Mesodermal cell (in vitro differentiated cells): Measurements from ENCODE around the gene KRTAP10-11.
"Not testable (repeated sequence)": the region's sequence is repeated elsewhere in the genome, so short reads cannot be mapped to it uniquely, and the experiment has no call there.

Experiments
- H3K27ac ChIP-seq: 2 replicates; pipeline ENCODE4 v1.7.0; 2013; ENCODE audit warnings: mild to moderate bottlenecking, low read depth, low read length, moderate library complexity; ENCODE audit not compliant: severe bottlenecking
- H3K36me3 ChIP-seq: 2 replicates; pipeline ENCODE4 v1.7.1; 2013; ENCODE audit warnings: mild to moderate bottlenecking, low read length, moderate library complexity; ENCODE audit not compliant: control insufficient read depth, insufficient read depth
- H3K4me1 ChIP-seq: one replicate; pipeline ENCODE4 v1.7.1; 2013; ENCODE audit warnings: mild to moderate bottlenecking, low read length; ENCODE audit not compliant: insufficient read depth, control insufficient read depth, poor library complexity, severe bottlenecking
- H3K4me3 ChIP-seq: 2 replicates; pipeline ENCODE4 v1.7.0; 2013; ENCODE audit warnings: low read length, control low read depth, mild to moderate bottlenecking; ENCODE audit not compliant: insufficient read depth, poor library complexity, severe bottlenecking; ENCODE audit errors: extremely low read depth
- H3K9me3 ChIP-seq: 2 replicates; pipeline ENCODE4 v1.7.1; 2013; ENCODE audit warnings: mild to moderate bottlenecking, low read length, moderate library complexity; ENCODE audit not compliant: control insufficient read depth
- WGBS, 2 experiments: methylation state at CpG; one replicate each; pipeline ENCODE4 v1.1.5; 2013; ENCODE audit warnings: missing lambda C conversion rate in 2 of 2; ENCODE audit not compliant: insufficient coverage in 2 of 2; 5-methylcytosine and 5-hydroxymethylcytosine counted together

The KRTAP10-11 gene

GRCh38 chr21:44627831-44628233 is 18.4 kb upstream of the KRTAP10-11 start:
- not testable (repeated sequence) for H3K27ac ChIP-seq, H3K4me1 ChIP-seq, H3K36me3 ChIP-seq, H3K4me3 ChIP-seq
- 80 to 84% methylated on average over 2 to 14 of the region's 15 CpGs for WGBS, 2 experiments
- peaks cover 33% of the 10 kb centered on the region for H3K9me3 ChIP-seq

DNA sequence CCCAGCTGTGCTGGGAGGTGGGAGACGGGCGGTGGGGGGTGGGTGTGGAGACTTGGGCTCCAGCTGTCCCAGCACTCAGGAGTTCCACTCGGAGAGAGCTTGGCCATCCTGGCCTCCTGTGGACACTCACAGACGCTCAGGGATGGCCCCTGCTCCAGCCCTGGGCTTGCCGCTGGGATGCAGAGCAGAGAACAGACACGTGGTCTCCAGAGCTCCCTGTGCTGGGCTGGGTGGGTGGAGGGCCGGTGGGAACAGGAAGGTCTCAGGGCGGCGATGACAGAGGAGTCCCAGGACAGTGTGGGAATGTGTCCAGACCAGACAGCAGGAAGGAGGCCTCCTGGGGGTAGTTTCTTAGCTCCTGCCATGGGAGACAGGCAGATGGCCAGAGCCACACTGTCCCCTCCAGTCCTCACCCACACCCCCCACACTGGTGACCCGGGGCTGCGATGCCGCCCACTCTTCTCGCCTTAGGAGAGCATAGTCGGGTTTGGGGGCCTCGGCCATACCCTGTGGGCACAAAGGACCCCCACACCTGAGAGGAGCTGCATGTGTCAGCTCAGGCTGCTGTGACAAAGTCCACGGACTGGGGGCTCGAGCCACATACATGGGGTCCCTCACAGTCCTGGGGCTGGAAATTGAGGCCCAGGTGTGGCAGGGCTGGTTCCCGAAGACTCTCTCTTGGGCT is 17.4 kb upstream of the KRTAP10-11 start:
- 91 to 93% methylated on average over 12 to 13 of the region's 18 CpGs for WGBS, 2 experiments
- H3K36me3 ChIP-seq = no peaks in the 10 kb centered on the region
- H3K4me3 ChIP-seq = no peak overlapping the region
- peaks cover 23% of the 10 kb centered on the region for H3K9me3 ChIP-seq
- H3K27ac ChIP-seq = no peak overlapping the region
- no peaks in the 10 kb centered on the region for H3K4me1 ChIP-seq

- Histone ChIP-seq H3K4me1 (no peaks in the 10 kb centered on the region), H3K4me3 (no peak overlapping the region), H3K27ac (no peak overlapping the region), H3K9me3 (peaks cover 7% of the 10 kb centered on the region), H3K36me3 (no peaks in the 10 kb centered on the region)
- 100% methylated on average over 2 of the region's 2 CpGs; no CpG with 5 or more reads in 1 of the 2 experiments for WGBS, 2 experiments
Observed at GRCh38 chr21:44630440-44630839, 15.8 kb upstream of the KRTAP10-11 start.

GRCh38 chr21:44632067-44632466 is 14.1 kb upstream of the KRTAP10-11 start:
- H3K9me3 ChIP-seq = peaks cover 3% of the 10 kb centered on the region
- WGBS, 2 experiments = no CpG with 5 or more reads among the region's 1 CpG

GRCh38 chr21:44636209-44637017 is 9.8 kb upstream of the KRTAP10-11 start:
- H3K27ac ChIP-seq = no peak overlapping the region
- H3K4me3 ChIP-seq = no peak overlapping the region
- WGBS, 2 experiments = 86 to 93% methylated on average over 11 to 14 of the region's 15 CpGs
- H3K9me3 ChIP-seq = peaks cover 9% of the 10 kb centered on the region
- H3K4me1 ChIP-seq = no peaks in the 10 kb centered on the region
- no peaks in the 10 kb centered on the region for H3K36me3 ChIP-seq

More at GRCh38 chr21:44632067-44632466, 14.1 kb upstream of the KRTAP10-11 start:
- H3K27ac ChIP-seq = no peak overlapping the region
- H3K36me3 ChIP-seq = no peaks in the 10 kb centered on the region
- no peak overlapping the region for H3K4me3 ChIP-seq
- H3K4me1 ChIP-seq = no peaks in the 10 kb centered on the region

GRCh38 chr21:44637018-44637850 is 9.0 kb upstream of the KRTAP10-11 start, which contains the start of gene KRTAP10-10:
Gene KRTAP10-10 (plus strand): TSS chr21:44637356. CDS start chr21:44637418, 62 bp downstream.
- Histone ChIP-seq H3K4me3 (no peak within 1 kb of the TSS), H3K36me3 (no peaks in the 10 kb centered on the region), H3K4me1 (no peaks in the 10 kb centered on the region), H3K27ac (no peak within 1 kb of the TSS), H3K9me3 (peaks cover 7% of the 10 kb centered on the region)
- 71 to 76% methylated on average over 15 to 20 of the region's 21 CpGs for WGBS, 2 experiments

GRCh38 chr21:44637851-44638348 is 8.3 kb upstream of the KRTAP10-11 start:
- H3K27ac ChIP-seq, H3K9me3 ChIP-seq, H3K4me1 ChIP-seq, H3K4me3 ChIP-seq, H3K36me3 ChIP-seq: not testable (repeated sequence)
- WGBS, 2 experiments = 85 to 88% methylated on average over 2 to 6 of the region's 12 CpGs

- not testable (repeated sequence) for H3K4me1 ChIP-seq, H3K27ac ChIP-seq, H3K9me3 ChIP-seq, H3K4me3 ChIP-seq, H3K36me3 ChIP-seq
- 89 to 94% methylated on average over 12 of the region's 21 CpGs for WGBS, 2 experiments
Observed at GRCh38 chr21:44638506-44639330, 7.5 kb upstream of the KRTAP10-11 start.

DNA sequence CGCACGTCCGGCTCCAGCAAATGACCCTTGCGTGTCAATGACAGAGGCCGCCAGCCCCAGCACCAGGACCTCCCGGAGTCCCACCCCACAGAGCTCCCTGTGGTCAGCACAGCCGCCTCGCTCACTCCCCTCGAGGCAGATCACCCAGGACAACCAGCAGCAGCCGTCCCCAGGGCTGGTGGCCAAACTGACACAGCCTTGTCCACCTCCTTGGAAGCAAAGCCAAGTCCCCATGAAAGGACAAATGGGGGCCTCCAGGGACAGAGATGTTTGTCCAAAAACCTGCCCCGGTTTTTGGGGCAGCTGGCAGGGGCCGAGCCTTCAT is 6.9 kb upstream of the KRTAP10-11 start:
- 94 to 97% methylated on average over 12 of the region's 12 CpGs for WGBS, 2 experiments
- peaks cover 10% of the 10 kb centered on the region for H3K9me3 ChIP-seq
- no peak overlapping the region for H3K4me3 ChIP-seq
- H3K27ac ChIP-seq = no peak overlapping the region
- no peaks in the 10 kb centered on the region for H3K4me1 ChIP-seq
- no peaks in the 10 kb centered on the region for H3K36me3 ChIP-seq

GRCh38 chr21:44640761-44641160 is 5.5 kb upstream of the KRTAP10-11 start:
- Histone ChIP-seq H3K4me3 (no peak overlapping the region), H3K27ac (no peak overlapping the region), H3K9me3 (peaks cover 18% of the 10 kb centered on the region), H3K36me3 (no peaks in the 10 kb centered on the region), H3K4me1 (no peaks in the 10 kb centered on the region)
- WGBS, 2 experiments = 90 to 98% methylated on average over 4 to 5 of the region's 5 CpGs
